Measurements from ENCODE around the gene RIPK4.
"Not testable (repeated sequence)": the region's sequence is repeated elsewhere in the genome, so short reads cannot be mapped to it uniquely, and the experiment has no call there.

The RIPK4 gene

DNA sequence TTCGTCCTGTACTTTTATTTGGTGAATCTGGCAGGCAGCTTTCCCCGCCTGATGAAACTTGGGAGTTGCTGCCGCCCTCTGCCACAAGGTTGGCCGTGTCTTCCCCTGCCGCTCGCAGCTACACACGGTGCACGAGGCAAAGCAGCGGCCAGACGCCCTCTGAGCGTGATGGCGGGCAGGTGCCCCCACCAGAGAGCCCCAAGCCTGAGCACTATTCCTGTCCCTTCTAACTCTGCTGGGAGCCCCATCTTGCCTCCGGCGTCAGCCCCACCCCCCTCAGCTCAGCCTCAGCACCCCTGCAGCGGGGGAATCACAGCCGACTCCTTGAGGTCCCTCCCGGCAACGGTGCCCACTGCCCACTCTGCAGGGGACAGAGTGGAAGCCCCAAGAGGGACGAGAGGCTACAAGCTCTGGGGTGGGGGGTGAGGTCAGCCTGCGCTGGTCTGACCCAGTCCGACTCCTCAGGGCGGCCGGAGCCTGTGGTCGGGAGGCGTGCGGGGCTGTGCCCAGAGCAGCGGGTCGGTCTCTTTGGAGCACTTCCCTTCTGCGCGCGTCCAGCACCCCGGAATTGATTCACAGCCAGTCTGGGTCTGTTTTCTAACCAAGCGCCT is 41.3 kb downstream of the RIPK4 start:
- H3K9ac ChIP-seq (ENCODE audit: low read length in 2 of 2) = no peak overlapping the region
- no peaks in the 10 kb centered on the region for H3K9me3 ChIP-seq (ENCODE audit: control insufficient read depth in 2 of 2, low read length in 2 of 2)
- H3K4me1 ChIP-seq (ENCODE audit: control insufficient read depth, insufficient read depth, low read length) = no peaks in the 10 kb centered on the region
- H3K27ac ChIP-seq (ENCODE audit: low read length) = no peak overlapping the region
- H3K4me3 ChIP-seq (ENCODE audit: low read length in 2 of 2) = peak overlapping the region in 1 of 2 donors; percentile 8
- no peaks in the 10 kb centered on the region for H3K36me3 ChIP-seq (ENCODE audit: control insufficient read depth in 2 of 2, insufficient read depth in 2 of 2, low read length in 2 of 2)
- H3K27me3 ChIP-seq (ENCODE audit: control insufficient read depth in 1 of 2, insufficient read depth in 2 of 2, low read length in 2 of 2) = peaks cover 25 to 36% of the 10 kb centered on the region in 2 donors

DNA sequence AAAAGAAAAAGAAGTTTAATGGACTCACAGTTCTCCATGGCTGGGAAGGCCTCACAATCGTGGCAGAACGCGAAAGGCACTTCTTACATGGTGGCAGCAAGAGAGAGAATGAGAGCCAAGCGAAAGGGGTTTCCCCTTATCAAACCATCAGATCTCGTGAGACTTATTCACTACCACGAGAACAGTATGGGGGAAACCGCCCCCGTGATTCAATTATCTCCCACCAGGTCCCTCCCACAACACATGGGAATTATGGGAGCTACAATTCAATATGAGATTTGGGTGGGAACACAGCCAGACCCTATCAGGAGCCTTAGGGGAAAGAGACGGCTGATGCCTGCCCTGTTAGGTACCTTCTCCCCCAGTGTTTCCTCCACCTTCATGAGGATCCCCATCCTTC is 43.0 kb downstream of the RIPK4 start:
- peaks cover 19 to 31% of the 10 kb centered on the region in 2 donors for H3K27me3 ChIP-seq (ENCODE audit: control insufficient read depth in 1 of 2, insufficient read depth in 2 of 2, low read length in 2 of 2)
- H3K36me3 ChIP-seq (ENCODE audit: control insufficient read depth in 2 of 2, insufficient read depth in 2 of 2, low read length in 2 of 2); H3K9ac ChIP-seq (ENCODE audit: low read length in 2 of 2); H3K4me3 ChIP-seq (ENCODE audit: low read length in 2 of 2); H3K27ac ChIP-seq (ENCODE audit: low read length); H3K4me1 ChIP-seq (ENCODE audit: control insufficient read depth, insufficient read depth, low read length); H3K9me3 ChIP-seq (ENCODE audit: control insufficient read depth in 2 of 2, low read length in 2 of 2): not testable (repeated sequence)

DNA sequence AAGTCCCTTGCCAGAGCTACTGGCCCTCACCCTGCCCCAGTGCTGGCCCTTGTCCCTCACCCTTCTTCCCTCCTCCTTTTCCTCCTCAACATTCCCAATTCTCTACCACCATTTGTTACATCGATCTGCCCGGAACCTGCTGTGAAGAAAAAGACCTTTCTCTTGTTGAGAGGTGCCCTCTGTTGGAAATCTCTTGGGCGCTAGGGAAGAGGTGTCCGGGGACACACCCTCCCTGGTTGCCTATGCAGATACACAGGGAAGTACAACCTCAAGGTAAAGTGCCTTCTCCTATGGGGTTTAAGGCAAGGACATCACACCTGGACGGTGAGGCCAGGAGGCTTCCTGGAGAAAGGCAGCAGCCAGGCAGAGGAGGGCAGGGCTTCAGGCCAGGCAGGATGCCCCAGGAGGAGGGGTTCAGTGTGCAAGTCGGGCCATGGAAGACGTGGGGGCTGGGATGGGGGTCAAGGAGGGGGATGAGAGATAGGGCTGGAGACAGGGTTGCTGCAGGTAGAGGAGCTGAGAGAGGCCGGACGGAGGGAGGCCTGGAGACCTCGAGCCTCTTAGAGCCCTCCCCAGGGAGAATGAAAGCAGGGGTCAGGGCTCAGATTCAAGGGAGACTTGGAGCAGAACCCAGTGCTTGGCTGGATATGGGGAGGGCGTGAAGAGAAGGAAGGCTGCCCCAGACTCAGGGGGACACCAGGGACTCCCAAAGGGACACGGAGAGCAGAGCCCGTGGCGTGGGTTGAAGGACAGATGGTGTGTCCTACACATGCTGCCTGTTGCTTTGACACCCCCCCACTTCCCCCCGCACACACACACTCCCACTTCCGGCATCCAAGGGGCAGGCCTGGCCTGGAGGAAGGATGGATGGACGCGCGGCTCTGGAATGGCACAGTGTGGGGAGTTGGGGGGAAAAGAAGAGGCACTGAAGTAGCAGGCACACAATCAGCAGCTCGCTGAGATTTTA is 44.5 kb downstream of the RIPK4 start:
- no peaks in the 10 kb centered on the region for H3K9me3 ChIP-seq (ENCODE audit: control insufficient read depth in 2 of 2, low read length in 2 of 2)
- H3K27ac ChIP-seq (ENCODE audit: low read length) = no peak overlapping the region
- no peak overlapping the region for H3K9ac ChIP-seq (ENCODE audit: low read length in 2 of 2)
- H3K27me3 ChIP-seq (ENCODE audit: control insufficient read depth in 1 of 2, insufficient read depth in 2 of 2, low read length in 2 of 2) = peaks cover 11 to 23% of the 10 kb centered on the region in 2 donors
- no peaks in the 10 kb centered on the region for H3K4me1 ChIP-seq (ENCODE audit: control insufficient read depth, insufficient read depth, low read length)
- H3K4me3 ChIP-seq (ENCODE audit: low read length in 2 of 2) = no peak overlapping the region
- H3K36me3 ChIP-seq (ENCODE audit: control insufficient read depth in 2 of 2, insufficient read depth in 2 of 2, low read length in 2 of 2) = no peaks in the 10 kb centered on the region

DNA sequence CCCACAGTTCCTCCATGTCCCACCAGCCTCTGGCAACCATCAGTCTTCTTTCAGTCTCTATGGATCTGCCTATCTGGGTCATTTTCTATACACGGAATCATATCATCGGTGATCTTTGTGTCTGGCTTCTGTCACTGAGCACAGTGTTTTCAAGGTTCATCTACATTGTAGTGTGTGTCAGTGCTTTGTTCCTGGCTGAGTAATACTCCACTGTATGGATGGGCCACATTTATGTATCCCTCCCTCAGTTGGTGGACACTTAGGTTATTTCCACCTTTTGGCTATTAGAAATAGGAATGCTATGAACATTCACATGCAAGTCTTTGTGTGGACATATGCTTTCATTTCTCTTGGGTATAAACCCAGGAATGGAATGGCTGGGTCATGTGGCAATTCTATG is 46.6 kb downstream of the RIPK4 start:
- Histone ChIP-seq H3K36me3 (ENCODE audit: control insufficient read depth in 2 of 2, insufficient read depth in 2 of 2, low read length in 2 of 2) (no peaks in the 10 kb centered on the region), H3K27me3 (ENCODE audit: control insufficient read depth in 1 of 2, insufficient read depth in 2 of 2, low read length in 2 of 2) (peaks cover 12% of the 10 kb centered on the region in 2 donors), H3K9me3 (ENCODE audit: control insufficient read depth in 2 of 2, low read length in 2 of 2) (no peaks in the 10 kb centered on the region), H3K27ac (ENCODE audit: low read length) (no peak overlapping the region), H3K4me3 (ENCODE audit: low read length in 2 of 2) (no peak overlapping the region), H3K9ac (ENCODE audit: low read length in 2 of 2) (no peak overlapping the region), H3K4me1 (ENCODE audit: control insufficient read depth, insufficient read depth, low read length) (no peaks in the 10 kb centered on the region)

DNA sequence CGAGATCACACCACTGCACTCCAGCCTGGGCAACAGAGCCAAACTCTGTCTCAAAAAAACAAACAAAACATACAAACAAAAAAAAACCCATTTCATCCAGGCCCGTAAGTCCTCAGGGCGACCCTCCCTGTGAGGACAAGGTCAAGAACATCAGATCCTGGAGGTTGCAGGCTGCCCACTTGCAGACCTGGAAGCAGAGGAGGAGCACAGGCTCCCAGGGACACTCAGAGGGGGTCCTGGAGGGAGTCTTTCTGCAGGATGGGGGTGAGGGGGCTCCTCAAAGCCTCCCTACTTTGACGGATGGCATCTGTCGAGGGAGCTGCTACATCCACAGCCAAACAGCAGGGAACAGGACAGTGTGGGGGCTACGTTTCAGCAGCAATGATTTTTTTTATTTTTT is 47.2 kb downstream of the RIPK4 start:
- Histone ChIP-seq H3K4me3 (ENCODE audit: low read length in 2 of 2) (no peak overlapping the region), H3K36me3 (ENCODE audit: control insufficient read depth in 2 of 2, insufficient read depth in 2 of 2, low read length in 2 of 2) (no peaks in the 10 kb centered on the region), H3K9me3 (ENCODE audit: control insufficient read depth in 2 of 2, low read length in 2 of 2) (no peaks in the 10 kb centered on the region), H3K4me1 (ENCODE audit: control insufficient read depth, insufficient read depth, low read length) (no peaks in the 10 kb centered on the region), H3K27me3 (ENCODE audit: control insufficient read depth in 1 of 2, insufficient read depth in 2 of 2, low read length in 2 of 2) (peaks cover 14 to 17% of the 10 kb centered on the region in 2 donors), H3K9ac (ENCODE audit: low read length in 2 of 2) (no peak overlapping the region), H3K27ac (ENCODE audit: low read length) (no peak overlapping the region)

DNA sequence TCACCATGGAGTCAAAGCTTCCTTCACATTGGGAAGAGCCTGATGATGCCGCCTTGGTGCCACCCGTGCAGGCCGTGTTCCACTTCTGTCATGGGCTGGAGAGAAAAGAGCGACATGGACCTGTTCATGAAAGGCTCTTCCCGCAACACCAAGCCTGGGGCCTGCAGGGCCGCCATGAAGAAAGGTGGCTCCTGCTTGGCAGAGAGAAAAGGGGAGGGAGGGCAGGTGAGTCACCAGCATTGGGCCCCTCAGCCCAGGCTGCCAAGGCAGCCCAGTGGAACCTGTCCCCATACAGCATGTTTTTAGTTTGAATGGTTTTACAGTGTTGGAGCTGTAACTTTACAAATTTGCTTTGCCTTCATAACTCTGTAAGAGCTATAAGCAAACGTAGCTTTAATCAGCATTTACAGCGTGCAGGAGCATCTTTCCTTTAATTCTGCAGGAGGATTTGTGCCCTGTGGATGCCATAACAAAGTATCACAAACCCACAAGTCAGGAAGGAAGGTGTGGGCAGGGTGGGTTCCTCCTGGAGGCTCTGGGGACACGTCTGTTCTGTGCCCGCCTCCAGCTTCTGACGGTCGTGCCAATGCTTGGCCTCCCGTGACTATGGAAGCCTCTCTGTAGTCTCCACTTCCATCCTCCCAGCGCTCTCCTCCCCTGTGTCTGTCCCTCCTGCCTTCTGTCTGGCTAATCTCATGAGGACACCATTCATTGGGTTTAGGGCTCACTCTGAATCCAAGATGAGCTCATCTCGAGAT is 49.1 kb downstream of the RIPK4 start:
- no peaks in the 10 kb centered on the region for H3K36me3 ChIP-seq (ENCODE audit: control insufficient read depth in 2 of 2, insufficient read depth in 2 of 2, low read length in 2 of 2)
- peaks cover 15 to 28% of the 10 kb centered on the region in 2 donors for H3K27me3 ChIP-seq (ENCODE audit: control insufficient read depth in 1 of 2, insufficient read depth in 2 of 2, low read length in 2 of 2)
- H3K9me3 ChIP-seq (ENCODE audit: control insufficient read depth in 2 of 2, low read length in 2 of 2) = no peaks in the 10 kb centered on the region
- no peak overlapping the region for H3K4me3 ChIP-seq (ENCODE audit: low read length in 2 of 2)
- no peak overlapping the region for H3K27ac ChIP-seq (ENCODE audit: low read length)
- no peaks in the 10 kb centered on the region for H3K4me1 ChIP-seq (ENCODE audit: control insufficient read depth, insufficient read depth, low read length)
- no peak overlapping the region for H3K9ac ChIP-seq (ENCODE audit: low read length in 2 of 2)

DNA sequence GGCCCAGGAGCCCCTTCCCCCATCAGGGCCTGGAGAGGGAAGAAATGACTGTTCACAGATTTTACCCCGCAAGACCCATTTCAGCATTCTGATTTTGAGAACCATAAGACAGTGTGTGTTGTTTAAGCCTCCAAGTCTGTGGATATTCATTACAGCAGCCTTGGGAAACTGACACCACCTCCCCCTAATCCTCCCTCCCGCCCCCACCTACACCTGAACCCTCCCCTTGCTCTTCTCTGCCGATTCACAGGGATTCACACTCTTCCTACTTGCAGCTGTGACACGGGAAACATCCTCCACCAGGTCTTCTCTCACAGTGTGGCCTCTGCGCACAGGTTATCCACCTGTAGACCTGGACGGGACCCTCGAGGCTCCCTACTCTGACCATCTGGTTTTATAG is 50.1 kb downstream of the RIPK4 start:
- Histone ChIP-seq H3K4me1 (ENCODE audit: control insufficient read depth, insufficient read depth, low read length) (no peaks in the 10 kb centered on the region), H3K4me3 (ENCODE audit: low read length in 2 of 2) (no peak overlapping the region), H3K27me3 (ENCODE audit: control insufficient read depth in 1 of 2, insufficient read depth in 2 of 2, low read length in 2 of 2) (peaks cover 15 to 30% of the 10 kb centered on the region in 2 donors), H3K27ac (ENCODE audit: low read length) (no peak overlapping the region), H3K36me3 (ENCODE audit: control insufficient read depth in 2 of 2, insufficient read depth in 2 of 2, low read length in 2 of 2) (no peaks in the 10 kb centered on the region), H3K9me3 (ENCODE audit: control insufficient read depth in 2 of 2, low read length in 2 of 2) (no peaks in the 10 kb centered on the region), H3K9ac (ENCODE audit: low read length in 2 of 2) (no peak overlapping the region)

DNA sequence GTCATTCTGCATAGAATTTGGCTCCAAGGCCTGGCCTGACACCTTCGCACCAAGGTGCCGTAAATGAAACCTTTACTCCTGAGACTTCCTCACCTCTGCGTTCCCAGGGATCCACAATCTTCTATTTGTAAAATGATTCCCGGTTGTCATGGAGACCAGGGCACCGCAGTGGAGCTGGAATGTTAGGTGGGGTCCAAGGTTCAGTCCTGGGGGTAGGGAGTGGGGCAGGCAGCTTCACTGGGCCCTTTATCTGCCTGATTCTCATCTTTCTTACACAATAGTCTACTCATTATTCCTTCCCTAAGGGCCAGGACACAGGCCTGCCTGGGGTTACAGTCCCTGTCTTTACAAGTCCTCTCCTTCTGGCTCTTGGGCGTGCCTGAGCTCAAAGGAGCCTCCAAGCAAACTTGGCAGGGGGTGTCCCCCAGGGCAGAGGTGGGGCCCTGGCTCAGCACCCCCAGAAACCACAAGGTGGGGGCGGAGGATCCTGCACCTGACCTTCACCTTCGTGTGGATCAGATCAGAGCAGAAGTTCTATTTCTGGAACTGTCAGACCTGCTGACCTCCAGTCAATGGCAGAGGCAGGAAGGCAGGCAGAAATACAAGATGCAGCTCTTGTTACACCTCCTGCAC is 51.1 kb downstream of the RIPK4 start:
- H3K27me3 ChIP-seq (ENCODE audit: control insufficient read depth in 1 of 2, insufficient read depth in 2 of 2, low read length in 2 of 2) = peaks cover 17 to 30% of the 10 kb centered on the region in 2 donors
- H3K9me3 ChIP-seq (ENCODE audit: control insufficient read depth in 2 of 2, low read length in 2 of 2) = no peaks in the 10 kb centered on the region
- H3K36me3 ChIP-seq (ENCODE audit: control insufficient read depth in 2 of 2, insufficient read depth in 2 of 2, low read length in 2 of 2) = no peaks in the 10 kb centered on the region
- H3K27ac ChIP-seq (ENCODE audit: low read length) = no peak overlapping the region
- H3K9ac ChIP-seq (ENCODE audit: low read length in 2 of 2) = no peak overlapping the region
- H3K4me3 ChIP-seq (ENCODE audit: low read length in 2 of 2) = no peak overlapping the region
- no peaks in the 10 kb centered on the region for H3K4me1 ChIP-seq (ENCODE audit: control insufficient read depth, insufficient read depth, low read length)

DNA sequence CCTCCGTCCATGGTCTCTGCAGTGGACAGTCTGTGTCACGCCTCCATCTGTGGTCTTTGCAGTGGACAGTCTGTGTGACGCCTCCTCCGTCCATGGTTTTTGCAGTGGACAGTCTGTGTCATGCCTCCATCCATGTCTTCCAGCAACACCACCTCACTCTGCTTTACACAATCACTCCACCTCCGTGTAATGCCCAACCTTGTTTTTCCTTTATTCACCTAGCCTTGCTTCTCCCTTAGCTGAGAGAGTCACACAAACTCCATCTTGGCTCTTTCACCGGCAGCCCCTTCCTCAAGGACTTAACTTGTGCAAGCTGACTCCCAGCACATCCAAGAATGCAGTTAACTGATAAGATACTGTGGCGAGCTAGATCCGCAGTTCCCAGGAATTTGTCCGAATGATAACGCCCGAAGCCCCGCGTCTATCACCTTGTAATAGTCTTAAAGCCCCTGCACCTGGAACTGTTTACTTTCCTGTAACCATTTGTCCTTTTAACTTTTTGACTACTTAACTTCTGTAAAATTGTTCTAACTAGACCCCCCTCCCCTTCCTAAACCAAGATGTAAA is 52.5 kb downstream of the RIPK4 start:
- not testable (repeated sequence) for H3K4me1 ChIP-seq (ENCODE audit: control insufficient read depth, insufficient read depth, low read length); H3K27ac ChIP-seq (ENCODE audit: low read length); H3K4me3 ChIP-seq (ENCODE audit: low read length in 2 of 2); H3K36me3 ChIP-seq (ENCODE audit: control insufficient read depth in 2 of 2, insufficient read depth in 2 of 2, low read length in 2 of 2); H3K9me3 ChIP-seq (ENCODE audit: control insufficient read depth in 2 of 2, low read length in 2 of 2); H3K9ac ChIP-seq (ENCODE audit: low read length in 2 of 2)
- H3K27me3 ChIP-seq (ENCODE audit: control insufficient read depth in 1 of 2, insufficient read depth in 2 of 2, low read length in 2 of 2) = peaks cover 23 to 30% of the 10 kb centered on the region in 2 donors
